Spleen (tissue), 7 donors: ENCODE data around the gene RSPH10B2.
"Not testable (repeated sequence)": the region's sequence is repeated elsewhere in the genome, so short reads cannot be mapped to it uniquely, and the experiment has no call there.

ENCODE experiments used
- POLR2A ChIP-seq, 3 donors: fragments of 450-650 bp; IDR thresholded peaks; one replicate each; pipeline ENCODE4 v1.5.1; 2017; ENCODE audit warnings: antibody characterized with exemption in 3 of 3, mild to moderate bottlenecking in 1 of 3
- TF ChIP-seq, protein P1 (sequence below), 11 experiments: fragments of 200-600 bp in 7 of 11; fragments of 450-650 bp in 4 of 11; sonication (generic) in 4 of 11; IDR thresholded peaks in 8 of 11; conservative IDR thresholded peaks in 3 of 11; 1 replicate in 7 of 11; 2 replicates in 4 of 11; pipeline versions ENCODE4 v1.4.0 to v1.8.0; 2016 to 2021; ENCODE audit warnings: antibody characterized with exemption in 11 of 11, inconsistent platforms in 4 of 11, mild to moderate bottlenecking in 1 of 11
- donor health status: DM: no; HTN: no; CAD: no; lungs with moderate emphysema.
- donor health status: DM: no; HTN: no; CAD: no.
- donor health status: DM: no; HTN: no; CAD: no.

DNA sequence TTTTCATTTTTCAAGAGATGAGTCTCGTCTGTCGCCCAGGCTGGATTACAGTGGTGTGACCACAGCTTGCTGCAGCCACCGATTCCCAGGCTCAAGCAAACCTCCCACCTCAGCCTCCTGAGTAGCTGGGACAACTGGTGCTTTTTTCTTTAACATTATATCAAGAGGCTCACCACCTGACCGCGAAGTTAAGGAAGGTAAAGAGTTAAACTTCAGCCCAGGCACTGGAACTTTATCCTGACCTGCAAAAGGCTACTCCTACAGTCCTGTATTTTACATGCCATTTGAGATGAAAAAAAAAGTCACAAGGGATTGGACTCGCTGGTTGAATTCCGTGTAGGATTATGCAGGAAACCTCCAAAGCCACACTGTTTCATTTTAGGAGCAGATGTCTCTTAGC, 61.6 kb downstream of the RSPH10B2 start:
- not testable (repeated sequence) for TF ChIP-seq POLR2A (IDR thresholded peaks at IDR 0.05)
- TF ChIP-seq, protein P1, sequence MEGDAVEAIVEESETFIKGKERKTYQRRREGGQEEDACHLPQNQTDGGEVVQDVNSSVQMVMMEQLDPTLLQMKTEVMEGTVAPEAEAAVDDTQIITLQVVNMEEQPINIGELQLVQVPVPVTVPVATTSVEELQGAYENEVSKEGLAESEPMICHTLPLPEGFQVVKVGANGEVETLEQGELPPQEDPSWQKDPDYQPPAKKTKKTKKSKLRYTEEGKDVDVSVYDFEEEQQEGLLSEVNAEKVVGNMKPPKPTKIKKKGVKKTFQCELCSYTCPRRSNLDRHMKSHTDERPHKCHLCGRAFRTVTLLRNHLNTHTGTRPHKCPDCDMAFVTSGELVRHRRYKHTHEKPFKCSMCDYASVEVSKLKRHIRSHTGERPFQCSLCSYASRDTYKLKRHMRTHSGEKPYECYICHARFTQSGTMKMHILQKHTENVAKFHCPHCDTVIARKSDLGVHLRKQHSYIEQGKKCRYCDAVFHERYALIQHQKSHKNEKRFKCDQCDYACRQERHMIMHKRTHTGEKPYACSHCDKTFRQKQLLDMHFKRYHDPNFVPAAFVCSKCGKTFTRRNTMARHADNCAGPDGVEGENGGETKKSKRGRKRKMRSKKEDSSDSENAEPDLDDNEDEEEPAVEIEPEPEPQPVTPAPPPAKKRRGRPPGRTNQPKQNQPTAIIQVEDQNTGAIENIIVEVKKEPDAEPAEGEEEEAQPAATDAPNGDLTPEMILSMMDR (IDR thresholded peaks at IDR 0.05 in 8 of 11, conservative IDR thresholded peaks at IDR 0.05 in 3 of 11): not testable (repeated sequence)
